GM12878 (cell line): ENCODE measurements around the gene LAMA4.

Experiments used
- CTCF ChIP-seq, 3 experiments: IDR thresholded peaks in 2 of 3; conservative IDR thresholded peaks in 1 of 3; 2 replicates each; pipeline ENCODE4 v1.5.1; 2011; ENCODE audit warnings: low read depth in 3 of 3, low read length in 3 of 3, mild to moderate bottlenecking in 3 of 3, control low read depth in 2 of 3, moderate library complexity in 2 of 3, inconsistent platforms in 1 of 3, mixed read lengths in 1 of 3; ENCODE audit not compliant: control insufficient read depth in 2 of 3, insufficient read depth in 1 of 3; ENCODE audit errors: extremely low read depth in 1 of 3
- HCFC1 ChIP-seq: fragments of 150-350 bp; IDR thresholded peaks from 2 replicates; pipeline ENCODE4 v1.6.1; 2014; ENCODE audit warnings: low read length
- HDAC6 ChIP-seq: fragments of 200-600 bp; sonication (generic); IDR thresholded peaks from one replicate; pipeline ENCODE4 v1.8.0; 2017; ENCODE audit warnings: antibody characterized with exemption; ENCODE audit not compliant: unreplicated experiment
- KDM1A ChIP-seq: fragments of 200-600 bp; sonication (generic); IDR thresholded peaks from 2 replicates; pipeline ENCODE4 v1.6.1; 2016; ENCODE audit warnings: borderline replicate concordance
- MYC ChIP-seq: IDR thresholded peaks from 2 replicates; pipeline ENCODE4 v1.6.1; 2011; ENCODE audit warnings: mild to moderate bottlenecking, low read length, moderate library complexity, inconsistent platforms; ENCODE audit not compliant: insufficient read depth, insufficient replicate concordance, insufficient read length, severe bottlenecking
- POLR2A ChIP-seq: IDR thresholded peaks from 2 replicates; pipeline ENCODE4 v1.6.1; 2011; ENCODE audit warnings: low read depth, mild to moderate bottlenecking, low read length
- RFX5 ChIP-seq: IDR thresholded peaks from 2 replicates; pipeline ENCODE4 v1.6.1; 2011; ENCODE audit warnings: low read depth, low read length, improper control_type of control experiment
- SMC3 ChIP-seq: IDR thresholded peaks from 2 replicates; pipeline ENCODE4 v1.6.1; 2011; ENCODE audit warnings: low read length, improper control_type of control experiment, borderline replicate concordance
- TBL1XR1 ChIP-seq: IDR thresholded peaks from 2 replicates; pipeline ENCODE4 v1.6.1; 2012; ENCODE audit warnings: low read depth, low read length, improper control_type of control experiment
- ZBTB40 ChIP-seq: fragments of 450-650 bp; IDR thresholded peaks from 2 replicates; pipeline ENCODE4 v1.6.1; 2016; ENCODE audit warnings: mild to moderate bottlenecking, moderate library complexity, borderline replicate concordance

GRCh38 chr6:112203577-112204349 is 50.6 kb downstream of the LAMA4 start:
- TF ChIP-seq ZBTB40 (no peak), SMC3 (no peak), HCFC1 (no peak), CTCF (IDR thresholded peaks at IDR 0.05 in 2 of 3, conservative IDR thresholded peaks at IDR 0.05 in 1 of 3; ENCODE audit: control insufficient read depth in 2 of 3, extremely low read depth in 1 of 3, insufficient read depth in 1 of 3, low read depth in 3 of 3, low read length in 3 of 3) (no peak), POLR2A (no peak), TBL1XR1 (no peak), KDM1A (no peak), HDAC6 (no peak), RFX5 (no peak), MYC (no peak)
